Natural killer cell (primary cell): ENCODE data around the gene FAM20B. TPM values are rescaled to one million over a fixed set of nuclear protein-coding genes. Genes with fewer than 3 reads are reported as not detected.

Experiments
- ATAC-seq, 3 donors: fragments of 150-1000 bp in 2 of 3; fragments of 200-7000 bp in 1 of 3; cut with Tn5 transposase; 1 replicate in 1 of 3; 2 replicates in 2 of 3; pipeline ENCODE4 v1.10.0; 2021; ENCODE audit warnings: mild to moderate bottlenecking in 2 of 3, moderate library complexity in 2 of 3
- DNase-seq, 2 donors: peaks; one replicate each; pipeline versions ENCODE4 v3.0.0 to v3.0.0-alpha.2; 2013 to 2021; ENCODE audit warnings: mixed read lengths in 1 of 2
- H3K27ac ChIP-seq: one replicate; pipeline ENCODE4 v1.5.1; 2013; ENCODE audit warnings: mild to moderate bottlenecking, low read length
- H3K27me3 ChIP-seq: one replicate; pipeline ENCODE4 v1.6.1; 2013; ENCODE audit warnings: low read length; ENCODE audit not compliant: control insufficient read depth, insufficient read depth
- H3K36me3 ChIP-seq: one replicate; pipeline ENCODE4 v1.6.1; 2013; ENCODE audit warnings: low read length; ENCODE audit not compliant: control insufficient read depth, insufficient read depth
- H3K4me1 ChIP-seq: one replicate; pipeline ENCODE4 v1.6.1; 2013; ENCODE audit warnings: low read length; ENCODE audit not compliant: control insufficient read depth, insufficient read depth
- H3K4me3 ChIP-seq: one replicate; pipeline ENCODE4 v1.5.1; 2013; ENCODE audit warnings: low read length
- H3K9me3 ChIP-seq: one replicate; pipeline ENCODE4 v1.6.1; 2013; ENCODE audit warnings: low read length; ENCODE audit not compliant: control insufficient read depth, insufficient read depth
- H3K27ac Mint-ChIP-seq, 2 donors: one replicate each; pipeline ENCODE4 v1.8.0; 2022; ENCODE audit warnings: mild to moderate bottlenecking in 2 of 2, mixed read lengths in 2 of 2, moderate library complexity in 1 of 2
- H3K27me3 Mint-ChIP-seq, 2 donors: one replicate each; pipeline ENCODE4 v1.8.0; 2022; ENCODE audit warnings: low read depth in 2 of 2, mixed read lengths in 2 of 2
- H3K36me3 Mint-ChIP-seq: one replicate; pipeline ENCODE4 v1.8.0; 2022; ENCODE audit warnings: mixed read lengths
- H3K4me1 Mint-ChIP-seq, 2 donors: one replicate each; pipeline ENCODE4 v1.8.0; 2022; ENCODE audit warnings: mixed read lengths in 2 of 2
- H3K4me3 Mint-ChIP-seq: one replicate; pipeline ENCODE4 v1.8.0; 2022; ENCODE audit warnings: mild to moderate bottlenecking, moderate library complexity, mixed read lengths
- H3K9me3 Mint-ChIP-seq, 2 donors: one replicate each; pipeline ENCODE4 v1.8.0; 2022; ENCODE audit warnings: mixed read lengths in 2 of 2
- CTCF ChIP-seq: fragments of 200-600 bp; IDR thresholded peaks from one replicate; pipeline ENCODE4 v1.8.0; 2022; ENCODE audit warnings: antibody characterized with exemption
- WGBS: methylation state at CpG from one replicate; pipeline ENCODE4 v1.1.7; 2013; ENCODE audit warnings: missing lambda C conversion rate; ENCODE audit not compliant: insufficient coverage; 5-methylcytosine and 5-hydroxymethylcytosine counted together
- intact Hi-C: fragments of 100-400 bp; cut with micrococcal nuclease; formaldehyde crosslinking; loops from one replicate; pipeline ENCODE4 v1.14.2; 2022
- total RNA-seq, 4 donors: library from RNA; stranded (reverse); fragments of 120-200 nt in 1 of 4; gene quantifications; one replicate each; pipeline versions ENCODE4 v1.2.3 to v1.2.4, GENCODE V29; 2013 to 2022

FAM20B gene
- total RNA-seq, 3 donors from 2014 or later (not counting 1 experiment from before 2014, with no cell fraction given): 27.6 to 35.2 (median 29.0) TPM

- no peak for ATAC-seq
- Mint-ChIP-seq H3K27me3 (peaks cover 7% of the 10 kb centered on the region in 2 donors), H3K9me3 (no peaks in the 10 kb centered on the region), H3K36me3 (no peaks in the 10 kb centered on the region), H3K4me1 (peaks cover 0 to 4% of the 10 kb centered on the region in 2 donors), H3K27ac (no peak overlapping the region), H3K4me3 (no peak overlapping the region)
- no peak for TF ChIP-seq CTCF
- H3K36me3 ChIP-seq: no peaks in the 10 kb centered on the region
- no peaks in the 10 kb centered on the region for H3K27me3 ChIP-seq
- WGBS: 59% methylated on average over 2 of the region's 2 CpGs
- intact Hi-C loops: no loop called here
- DNase-seq: no peak
- H3K27ac ChIP-seq: no peak overlapping the region
- H3K9me3 ChIP-seq: no peaks in the 10 kb centered on the region
- peaks cover 3% of the 10 kb centered on the region for H3K4me1 ChIP-seq
- H3K4me3 ChIP-seq: no peak overlapping the region
Observed at GRCh38 chr1:179015396-179015795, 10.3 kb upstream of the FAM20B start.

GRCh38 chr1:179016706-179017382 is 8.8 kb upstream of the FAM20B start:
- H3K9me3 ChIP-seq: no peaks in the 10 kb centered on the region
- no peak overlapping the region for H3K27ac ChIP-seq
- peaks cover 3% of the 10 kb centered on the region for H3K4me1 ChIP-seq
- no peak for ATAC-seq
- DNase-seq: no peak
- H3K36me3 Mint-ChIP-seq: no peaks in the 10 kb centered on the region
- no peaks in the 10 kb centered on the region for H3K27me3 ChIP-seq
- no peak overlapping the region for H3K4me3 ChIP-seq
- H3K4me3 Mint-ChIP-seq: no peak overlapping the region
- H3K36me3 ChIP-seq: no peaks in the 10 kb centered on the region
- 17% methylated on average over 4 of the region's 5 CpGs for WGBS
- H3K27ac Mint-ChIP-seq: no peak overlapping the region
- H3K9me3 Mint-ChIP-seq: no peaks in the 10 kb centered on the region
- H3K27me3 Mint-ChIP-seq: peaks cover 9 to 10% of the 10 kb centered on the region in 2 donors
- no peak for TF ChIP-seq CTCF
- peaks cover 0 to 4% of the 10 kb centered on the region in 2 donors for H3K4me1 Mint-ChIP-seq
- intact Hi-C loops: no loop called here

- no peak for TF ChIP-seq CTCF
- no peak for DNase-seq
- Histone ChIP-seq H3K4me3 (no peak overlapping the region), H3K27ac (no peak overlapping the region), H3K27me3 (no peaks in the 10 kb centered on the region), H3K9me3 (no peaks in the 10 kb centered on the region), H3K36me3 (no peaks in the 10 kb centered on the region), H3K4me1 (peaks cover 3% of the 10 kb centered on the region)
- peaks cover 12 to 17% of the 10 kb centered on the region in 2 donors for H3K27me3 Mint-ChIP-seq
- peaks cover 0 to 4% of the 10 kb centered on the region in 2 donors for H3K4me1 Mint-ChIP-seq
- H3K27ac Mint-ChIP-seq: no peak overlapping the region
- H3K4me3 Mint-ChIP-seq: no peak overlapping the region
- intact Hi-C loops: no loop called here
- no peaks in the 10 kb centered on the region for H3K9me3 Mint-ChIP-seq
- ATAC-seq: no peak
- no peaks in the 10 kb centered on the region for H3K36me3 Mint-ChIP-seq
- 44% methylated on average over 2 of the region's 3 CpGs for WGBS
Observed at GRCh38 chr1:179017383-179018326, 8.0 kb upstream of the FAM20B start.
